Fibroblast of lung (primary cell): ENCODE measurements around the gene ADAM10. TPM values are rescaled to one million over a fixed set of nuclear protein-coding genes. Genes with fewer than 3 reads are reported as not detected.

ENCODE experiments used
- DNase-seq, 2 donors: peaks; one replicate each; pipeline versions ENCODE4 v3.0.0 to v3.0.0-alpha.2; 2010; ENCODE audit warnings: low read depth in 2 of 2
- H2AFZ ChIP-seq: 2 replicates; pipeline ENCODE4 v1.5.1; 2012; ENCODE audit warnings: low read length, control low read depth, inconsistent platforms
- H3K27ac ChIP-seq: 2 replicates; pipeline ENCODE4 v1.5.1; 2011; ENCODE audit warnings: low read length, control low read depth; ENCODE audit not compliant: insufficient read depth
- H3K27me3 ChIP-seq: 2 replicates; pipeline ENCODE4 v1.5.1; 2011; ENCODE audit warnings: mild to moderate bottlenecking, low read length; ENCODE audit not compliant: control insufficient read depth, insufficient read depth
- H3K36me3 ChIP-seq: 2 replicates; pipeline ENCODE4 v1.5.1; 2011; ENCODE audit warnings: low read length; ENCODE audit not compliant: control insufficient read depth, insufficient read depth
- H3K4me1 ChIP-seq: 2 replicates; pipeline ENCODE4 v1.5.1; 2011; ENCODE audit warnings: low read length; ENCODE audit not compliant: control insufficient read depth, insufficient read depth; ENCODE audit errors: extremely low read depth
- H3K4me2 ChIP-seq: 2 replicates; pipeline ENCODE4 v1.5.1; 2011; ENCODE audit warnings: low read length, control low read depth; ENCODE audit not compliant: insufficient read depth; ENCODE audit errors: extremely low read depth
- H3K4me3 ChIP-seq, 4 experiments: fragments of 200-600 bp in 1 of 4; sonication (generic) in 1 of 4; replicated peaks in 1 of 4; 2 replicates each; pipeline ENCODE4 v1.5.1; 2011 to 2016; ENCODE audit warnings: low read length in 4 of 4, low read depth in 3 of 4, mild to moderate bottlenecking in 3 of 4, control low read depth in 2 of 4, inconsistent platforms in 1 of 4, mixed read lengths in 1 of 4; ENCODE audit not compliant: insufficient read depth in 1 of 4; ENCODE audit errors: control extremely low read depth in 1 of 4
- H3K79me2 ChIP-seq: 2 replicates; pipeline ENCODE4 v1.5.1; 2012; ENCODE audit warnings: mild to moderate bottlenecking, low read length, inconsistent platforms; ENCODE audit not compliant: control insufficient read depth, insufficient read depth
- H3K9ac ChIP-seq: 2 replicates; pipeline ENCODE4 v1.5.1; 2011; ENCODE audit warnings: mild to moderate bottlenecking, low read length, control low read depth; ENCODE audit not compliant: insufficient read depth
- H3K9me3 ChIP-seq: 2 replicates; pipeline ENCODE4 v1.5.1; 2012; ENCODE audit warnings: low read depth, low read length; ENCODE audit not compliant: control insufficient read depth, insufficient read depth
- H4K20me1 ChIP-seq: 2 replicates; pipeline ENCODE4 v1.5.1; 2011; ENCODE audit warnings: low read length; ENCODE audit not compliant: control insufficient read depth, insufficient read depth; ENCODE audit errors: extremely low read depth
- EZH2 ChIP-seq: IDR thresholded peaks from 2 replicates; pipeline ENCODE4 v1.5.1; 2012; ENCODE audit warnings: low read length, control low read depth, mild to moderate bottlenecking; ENCODE audit errors: missing control alignments
- polyA plus RNA-seq, 2 donors: library from polyadenylated mRNA; depleted of rRNA in 1 of 2; stranded (reverse) in 1 of 2; unstranded in 1 of 2; fragments of >200 nt; gene quantifications; 2 replicates each; pipeline ENCODE4 v1.2.1, GENCODE V29; 2011 to 2012; ENCODE audit warnings: missing spikeins in 1 of 2
- total RNA-seq: library from RNA; depleted of rRNA; stranded (reverse); fragments of >200 nt; gene quantifications from 2 replicates; pipeline ENCODE4 v1.2.1, GENCODE V29; 2014
- TF ChIP-seq, protein P1 (sequence below), 2 donors: IDR thresholded peaks in 1 of 2; conservative IDR thresholded peaks in 1 of 2; 1 replicate in 1 of 2; 2 replicates in 1 of 2; pipeline ENCODE4 v1.5.1; 2011 to 2012; ENCODE audit warnings: low read length in 2 of 2, control low read depth in 1 of 2, inconsistent platforms in 1 of 2, low read depth in 1 of 2, mild to moderate bottlenecking in 1 of 2

ADAM10 gene
- total and polyA plus RNA-seq, 2 donors (not counting 1 experiment from before 2014, with no cell fraction given): 224 to 318 TPM

DNA sequence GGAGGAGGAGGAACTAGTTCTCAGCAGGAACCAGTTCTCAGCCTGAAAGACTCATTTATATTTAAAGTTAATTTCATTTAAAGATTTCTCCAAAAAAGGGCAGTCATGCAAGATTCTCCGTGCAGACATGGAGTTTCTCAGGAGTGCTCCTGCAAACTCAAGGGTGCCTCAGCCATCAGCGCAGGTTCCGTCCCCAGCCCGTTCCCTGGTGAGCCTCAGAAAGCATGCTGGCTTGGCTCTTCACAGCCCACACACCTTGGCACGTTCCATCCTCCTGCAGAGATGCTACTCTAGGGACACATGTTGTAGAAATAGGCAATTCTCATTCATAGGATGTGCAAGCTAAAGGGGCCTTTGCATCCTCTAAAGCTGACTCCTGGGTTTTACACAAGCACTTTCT, 194.7 kb downstream of the ADAM10 start:
- peaks cover 12% of the 10 kb centered on the region for H3K4me1 ChIP-seq
- H3K27me3 ChIP-seq: no peaks in the 10 kb centered on the region
- no peak overlapping the region for H3K9ac ChIP-seq
- no peak overlapping the region for H3K27ac ChIP-seq
- H2AFZ ChIP-seq: no peak overlapping the region
- no peaks in the 10 kb centered on the region for H3K36me3 ChIP-seq
- no peak overlapping the region for H3K4me3 ChIP-seq
- no peak for TF ChIP-seq EZH2
- TF ChIP-seq, protein P1, sequence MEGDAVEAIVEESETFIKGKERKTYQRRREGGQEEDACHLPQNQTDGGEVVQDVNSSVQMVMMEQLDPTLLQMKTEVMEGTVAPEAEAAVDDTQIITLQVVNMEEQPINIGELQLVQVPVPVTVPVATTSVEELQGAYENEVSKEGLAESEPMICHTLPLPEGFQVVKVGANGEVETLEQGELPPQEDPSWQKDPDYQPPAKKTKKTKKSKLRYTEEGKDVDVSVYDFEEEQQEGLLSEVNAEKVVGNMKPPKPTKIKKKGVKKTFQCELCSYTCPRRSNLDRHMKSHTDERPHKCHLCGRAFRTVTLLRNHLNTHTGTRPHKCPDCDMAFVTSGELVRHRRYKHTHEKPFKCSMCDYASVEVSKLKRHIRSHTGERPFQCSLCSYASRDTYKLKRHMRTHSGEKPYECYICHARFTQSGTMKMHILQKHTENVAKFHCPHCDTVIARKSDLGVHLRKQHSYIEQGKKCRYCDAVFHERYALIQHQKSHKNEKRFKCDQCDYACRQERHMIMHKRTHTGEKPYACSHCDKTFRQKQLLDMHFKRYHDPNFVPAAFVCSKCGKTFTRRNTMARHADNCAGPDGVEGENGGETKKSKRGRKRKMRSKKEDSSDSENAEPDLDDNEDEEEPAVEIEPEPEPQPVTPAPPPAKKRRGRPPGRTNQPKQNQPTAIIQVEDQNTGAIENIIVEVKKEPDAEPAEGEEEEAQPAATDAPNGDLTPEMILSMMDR (conservative IDR thresholded peaks at IDR 0.05 in 1 of 2, IDR thresholded peaks at IDR 0.05 in 1 of 2; ENCODE audit: low read depth in 1 of 2, low read length in 2 of 2): no peak
- no peaks in the 10 kb centered on the region for H4K20me1 ChIP-seq
- no peaks in the 10 kb centered on the region for H3K79me2 ChIP-seq
- no peak overlapping the region for H3K4me2 ChIP-seq
- no peaks in the 10 kb centered on the region for H3K9me3 ChIP-seq
- DNase-seq: no peak

GRCh38 chr15:58553365-58553918, 196.1 kb downstream of the ADAM10 start:
- Histone ChIP-seq H3K79me2 (no peaks in the 10 kb centered on the region), H3K36me3 (no peaks in the 10 kb centered on the region), H3K4me3 (no peak overlapping the region), H3K9me3 (no peaks in the 10 kb centered on the region), H3K27me3 (no peaks in the 10 kb centered on the region), H3K27ac (no peak overlapping the region), H3K4me2 (no peak overlapping the region), H3K4me1 (peaks cover 16% of the 10 kb centered on the region), H4K20me1 (no peaks in the 10 kb centered on the region), H3K9ac (no peak overlapping the region), H2AFZ (no peak overlapping the region)
- TF ChIP-seq, protein P1 (conservative IDR thresholded peaks at IDR 0.05 in 1 of 2, IDR thresholded peaks at IDR 0.05 in 1 of 2; ENCODE audit: low read depth in 1 of 2, low read length in 2 of 2): no peak
- no peak for TF ChIP-seq EZH2
- no peak for DNase-seq

DNA sequence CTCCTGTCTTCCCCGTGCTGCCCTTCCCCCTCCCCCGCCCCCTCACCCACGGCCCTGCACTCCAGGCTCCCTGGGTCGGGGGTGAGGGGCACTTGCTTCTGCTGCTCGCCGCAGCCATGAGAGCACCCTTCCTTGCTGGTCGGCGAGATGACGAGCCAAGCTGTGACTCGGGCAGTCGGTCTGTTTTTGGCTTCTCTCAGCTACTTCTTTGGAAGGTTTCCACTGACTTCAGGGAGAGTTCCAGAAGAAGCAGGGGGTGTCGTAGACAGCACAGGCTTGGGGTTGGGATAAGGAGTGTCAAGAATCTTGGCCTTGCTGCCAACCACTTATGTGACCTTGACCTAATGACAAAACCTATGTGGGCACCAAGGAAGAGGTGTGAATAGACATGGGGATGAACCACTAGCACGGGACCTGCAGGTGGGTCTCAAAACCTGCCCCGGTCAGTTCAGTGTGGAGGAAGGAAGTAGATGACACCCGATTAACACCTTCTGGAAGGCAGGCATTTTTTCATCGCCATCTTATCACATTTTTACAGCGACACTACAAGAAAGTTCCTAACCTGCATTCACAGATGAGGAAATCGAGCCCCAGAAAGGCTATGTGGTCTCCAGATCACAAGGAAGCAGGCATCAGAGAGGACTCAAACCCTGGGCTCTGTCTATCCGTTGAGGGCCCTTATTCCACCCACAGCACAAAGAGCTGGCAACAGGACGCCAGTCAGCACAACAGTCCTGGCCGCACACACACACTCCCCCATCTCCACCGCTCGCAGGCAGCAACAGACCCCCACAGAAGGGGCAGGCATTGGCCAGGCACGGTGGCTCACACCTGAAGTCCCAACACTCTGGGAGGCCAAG, 196.8 kb downstream of the ADAM10 start:
- Histone ChIP-seq H4K20me1 (no peaks in the 10 kb centered on the region), H3K79me2 (no peaks in the 10 kb centered on the region), H3K9ac (peak overlapping the region; percentile 29), H3K4me3 (peak overlapping the region in 2 of 4 experiments; percentile 23 to 44), H3K27me3 (no peaks in the 10 kb centered on the region), H3K9me3 (no peaks in the 10 kb centered on the region), H3K4me1 (peaks cover 16% of the 10 kb centered on the region), H3K36me3 (no peaks in the 10 kb centered on the region), H2AFZ (peak overlapping the region; percentile 37), H3K27ac (peak overlapping the region; percentile 83), H3K4me2 (peak overlapping the region; percentile 89)
- DNase-seq: peak; percentile 36 to 60
- TF ChIP-seq EZH2: no peak
- TF ChIP-seq, protein P1 (conservative IDR thresholded peaks at IDR 0.05 in 1 of 2, IDR thresholded peaks at IDR 0.05 in 1 of 2; ENCODE audit: low read depth in 1 of 2, low read length in 2 of 2): no peak
